WI38 (cell line): ENCODE results near the gene DCN.

Source experiments
- H3K4me3 ChIP-seq: 2 replicates; pipeline ENCODE4 v1.5.1; 2011; ENCODE audit warnings: low read depth, mild to moderate bottlenecking, control low read depth, low read length
- CTCF ChIP-seq: IDR thresholded peaks from 2 replicates; pipeline ENCODE4 v1.5.1; 2012; ENCODE audit warnings: low read depth, mild to moderate bottlenecking, control low read depth, low read length

Gene DCN

GRCh38 chr12:91098941-91099340, 83.7 kb downstream of the DCN start:
- no peak for TF ChIP-seq CTCF
- H3K4me3 ChIP-seq, result no peak overlapping the region

- no peak overlapping the region for H3K4me3 ChIP-seq
- TF ChIP-seq CTCF, result no peak
Measured at GRCh38 chr12:91098461-91098860, 84.2 kb downstream of the DCN start.

- no peak for TF ChIP-seq CTCF
- no peak overlapping the region for H3K4me3 ChIP-seq
Measured at GRCh38 chr12:91094957-91095356, 87.7 kb downstream of the DCN start.

GRCh38 chr12:91094032-91094662, 88.5 kb downstream of the DCN start:
- peak overlapping the region; percentile 16; the same call in 1 of the 2 replicates for H3K4me3 ChIP-seq
- no peak for TF ChIP-seq CTCF

- TF ChIP-seq CTCF, result no peak
Measured at GRCh38 chr12:91093341-91093740, 89.3 kb downstream of the DCN start.

GRCh38 chr12:91091916-91092715, 90.5 kb downstream of the DCN start:
- H3K4me3 ChIP-seq, result no peak overlapping the region
- TF ChIP-seq CTCF, result no peak

More at GRCh38 chr12:91093341-91093740, 89.3 kb downstream of the DCN start:
- no peak overlapping the region for H3K4me3 ChIP-seq
